Keratinocyte (primary cell): ENCODE data around the gene TRIP12.

ENCODE experiments used
- EZH2 ChIP-seq: IDR thresholded peaks from one replicate; pipeline ENCODE4 v1.6.1; 2012; ENCODE audit warnings: inconsistent platforms, mild to moderate bottlenecking, low read length, moderate library complexity
- TF ChIP-seq, protein P1 (sequence below), 3 experiments: IDR thresholded peaks in 1 of 3; conservative IDR thresholded peaks in 1 of 3; optimal IDR thresholded peaks in 1 of 3; 2 replicates in 2 of 3; 3 replicates in 1 of 3; pipeline versions ENCODE3 to v1.5.1; 2011; ENCODE audit warnings: low read length in 3 of 3, mild to moderate bottlenecking in 3 of 3, moderate library complexity in 2 of 3, control low read depth in 1 of 3, inconsistent platforms in 1 of 3; ENCODE audit not compliant: insufficient read depth in 2 of 3; ENCODE audit errors: extremely low read depth in 1 of 3

DNA sequence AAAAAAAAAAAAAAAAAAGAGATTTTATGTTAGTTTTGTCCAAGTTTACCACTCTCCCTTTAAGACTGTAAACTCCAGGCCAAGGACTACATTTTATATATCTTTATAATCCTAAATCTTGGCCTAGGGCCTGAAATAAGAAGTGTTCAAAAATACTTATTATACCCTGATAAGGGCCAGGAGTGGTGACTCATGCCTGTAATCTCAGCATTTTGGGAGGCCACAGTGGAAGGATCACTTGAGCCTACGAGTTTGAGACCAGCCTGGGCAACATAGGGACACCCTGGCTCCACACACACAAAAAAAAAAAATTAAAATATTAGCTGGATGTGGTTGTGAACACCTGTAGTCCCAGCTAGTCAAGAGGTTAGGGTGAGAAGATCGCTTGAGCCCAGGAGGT is 12.7 kb downstream of the TRIP12 start:
- TF ChIP-seq, protein P1, sequence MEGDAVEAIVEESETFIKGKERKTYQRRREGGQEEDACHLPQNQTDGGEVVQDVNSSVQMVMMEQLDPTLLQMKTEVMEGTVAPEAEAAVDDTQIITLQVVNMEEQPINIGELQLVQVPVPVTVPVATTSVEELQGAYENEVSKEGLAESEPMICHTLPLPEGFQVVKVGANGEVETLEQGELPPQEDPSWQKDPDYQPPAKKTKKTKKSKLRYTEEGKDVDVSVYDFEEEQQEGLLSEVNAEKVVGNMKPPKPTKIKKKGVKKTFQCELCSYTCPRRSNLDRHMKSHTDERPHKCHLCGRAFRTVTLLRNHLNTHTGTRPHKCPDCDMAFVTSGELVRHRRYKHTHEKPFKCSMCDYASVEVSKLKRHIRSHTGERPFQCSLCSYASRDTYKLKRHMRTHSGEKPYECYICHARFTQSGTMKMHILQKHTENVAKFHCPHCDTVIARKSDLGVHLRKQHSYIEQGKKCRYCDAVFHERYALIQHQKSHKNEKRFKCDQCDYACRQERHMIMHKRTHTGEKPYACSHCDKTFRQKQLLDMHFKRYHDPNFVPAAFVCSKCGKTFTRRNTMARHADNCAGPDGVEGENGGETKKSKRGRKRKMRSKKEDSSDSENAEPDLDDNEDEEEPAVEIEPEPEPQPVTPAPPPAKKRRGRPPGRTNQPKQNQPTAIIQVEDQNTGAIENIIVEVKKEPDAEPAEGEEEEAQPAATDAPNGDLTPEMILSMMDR (optimal IDR thresholded peaks at IDR 0.05 in 1 of 3, IDR thresholded peaks at IDR 0.05 in 1 of 3, conservative IDR thresholded peaks at IDR 0.05 in 1 of 3; ENCODE audit: extremely low read depth in 1 of 3, insufficient read depth in 2 of 3, low read length in 3 of 3), result no peak
- no peak for TF ChIP-seq EZH2
